Measurements from ENCODE around the gene RNASE8.
"Not testable (repeated sequence)": the region's sequence is repeated elsewhere in the genome, so short reads cannot be mapped to it uniquely, and the experiment has no call there.

Gene RNASE8

GRCh38 chr14:21026988-21027315 is 30.7 kb upstream of the RNASE8 start:
- H3K27ac ChIP-seq: no peak overlapping the region
- DNase-seq (ENCODE audit: low read depth, low spot score): no peak

GRCh38 chr14:21029917-21030316 is 27.7 kb upstream of the RNASE8 start, which contains the start of gene TPPP2:
Gene TPPP2, plus strand, starts transcription at chr14:21030217. Its CDS starts 365 bp downstream, at chr14:21030582.
- no peak within 1 kb of the TSS for H3K27ac ChIP-seq
- DNase-seq (ENCODE audit: low read depth, low spot score): no peak

GRCh38 chr14:21030531-21030930 is 27.1 kb upstream of the RNASE8 start:
- no peak for DNase-seq (ENCODE audit: low read depth, low spot score)
- no peak overlapping the region for H3K27ac ChIP-seq

GRCh38 chr14:21032326-21033132 is 25.1 kb upstream of the RNASE8 start:
- H3K27ac ChIP-seq: no peak overlapping the region
- no peak for DNase-seq (ENCODE audit: low read depth, low spot score)

GRCh38 chr14:21033133-21033698 is 24.4 kb upstream of the RNASE8 start:
- no peak for DNase-seq (ENCODE audit: low read depth, low spot score)
- no peak overlapping the region for H3K27ac ChIP-seq

- no peak for DNase-seq (ENCODE audit: low read depth, low spot score)
- H3K27ac ChIP-seq: no peak within 1 kb of the TSS
These were observed 22.9 kb upstream of the RNASE8 start, which contains the start of gene RNASE13 for GRCh38 chr14:21034707-21035106. Gene RNASE13, minus strand, starts transcription at chr14:21034807. Its CDS starts 519 bp downstream, at chr14:21034288.

- peak overlapping the region; percentile 21 for H3K27ac ChIP-seq
- DNase-seq (ENCODE audit: low read depth, low spot score): no peak
These were observed 20.9 kb upstream of the RNASE8 start for GRCh38 chr14:21036751-21037150.

- peak overlapping the region; percentile 21 for H3K27ac ChIP-seq
- DNase-seq (ENCODE audit: low read depth, low spot score): no peak
These were observed 20.5 kb upstream of the RNASE8 start for GRCh38 chr14:21037156-21037555.

- DNase-seq (ENCODE audit: low read depth, low spot score): no peak
- peak overlapping the region; percentile 94 for H3K27ac ChIP-seq
These were observed 18.9 kb upstream of the RNASE8 start for GRCh38 chr14:21038441-21039422.

- peak overlapping the region; percentile 94 for H3K27ac ChIP-seq
- DNase-seq (ENCODE audit: low read depth, low spot score): no peak
These were observed 17.8 kb upstream of the RNASE8 start for GRCh38 chr14:21039585-21040369.

- H3K27ac ChIP-seq: peak overlapping the region; percentile 94
- DNase-seq (ENCODE audit: low read depth, low spot score): no peak
These were observed 17.2 kb upstream of the RNASE8 start for GRCh38 chr14:21040370-21040925.

- peak overlapping the region; percentile 94 for H3K27ac ChIP-seq
- DNase-seq (ENCODE audit: low read depth, low spot score): not testable (repeated sequence)
These were observed 16.7 kb upstream of the RNASE8 start for GRCh38 chr14:21040941-21041340.

- H3K27ac ChIP-seq: peak within 1 kb of the TSS; percentile 94
- DNase-seq (ENCODE audit: low read depth, low spot score): peak; percentile 98
These were observed 15.8 kb upstream of the RNASE8 start, which contains the start of gene RNASE7 for GRCh38 chr14:21041676-21042433. Gene RNASE7, plus strand, starts transcription at chr14:21042362. Its CDS starts 631 bp downstream, at chr14:21042993.

- no peak for DNase-seq (ENCODE audit: low read depth, low spot score)
- peak overlapping the region; percentile 94 for H3K27ac ChIP-seq
These were observed 14.7 kb upstream of the RNASE8 start for GRCh38 chr14:21042918-21043317.

GRCh38 chr14:21043387-21043973 is 14.1 kb upstream of the RNASE8 start:
- peak overlapping the region; percentile 94 for H3K27ac ChIP-seq
- no peak for DNase-seq (ENCODE audit: low read depth, low spot score)

- H3K27ac ChIP-seq: peak overlapping the region; percentile 94
- no peak for DNase-seq (ENCODE audit: low read depth, low spot score)
These were observed 13.5 kb upstream of the RNASE8 start for GRCh38 chr14:21043974-21044618.

GRCh38 chr14:21047378-21047781 is 10.2 kb upstream of the RNASE8 start:
- no peak for DNase-seq (ENCODE audit: low read depth, low spot score)
- H3K27ac ChIP-seq: peak overlapping the region; percentile 44

- DNase-seq (ENCODE audit: low read depth, low spot score): no peak
- H3K27ac ChIP-seq: no peak overlapping the region
These were observed 9.0 kb upstream of the RNASE8 start for GRCh38 chr14:21048638-21049037.

Measured in epithelial cell of prostate (primary cell).